GM19395 (cell line): Measurements from ENCODE around the gene STXBP6.

Experiments
- ATAC-seq: cut with Tn5 transposase; IDR thresholded peaks from one replicate; pipeline ENCODE4 v1.9.1; 2021; ENCODE audit warnings: mild to moderate bottlenecking, moderate library complexity; ENCODE audit not compliant: unreplicated experiment

The STXBP6 gene

GRCh38 chr14:24921903-24922302 lies 128.0 kb downstream of the STXBP6 start:
- ATAC-seq = no peak

- ATAC-seq = no peak
Measured at GRCh38 chr14:24920265-24921075, 129.5 kb downstream of the STXBP6 start.

GRCh38 chr14:24918822-24919221 lies 131.1 kb downstream of the STXBP6 start:
- ATAC-seq = no peak

GRCh38 chr14:24915958-24916595 lies 133.9 kb downstream of the STXBP6 start:
- no peak for ATAC-seq

- ATAC-seq = no peak
Measured at GRCh38 chr14:24915403-24915921, 134.5 kb downstream of the STXBP6 start.

GRCh38 chr14:24913746-24914145 lies 136.2 kb downstream of the STXBP6 start:
- no peak for ATAC-seq

- ATAC-seq = no peak
Measured at GRCh38 chr14:24913021-24913420, 136.9 kb downstream of the STXBP6 start.

GRCh38 chr14:24911324-24912109 lies 138.4 kb downstream of the STXBP6 start:
- ATAC-seq = no peak

- ATAC-seq = no peak
Measured at GRCh38 chr14:24910408-24910986, 139.4 kb downstream of the STXBP6 start.

GRCh38 chr14:24909523-24910302 lies 140.2 kb downstream of the STXBP6 start:
- ATAC-seq = no peak

GRCh38 chr14:24908592-24909236 lies 141.2 kb downstream of the STXBP6 start:
- ATAC-seq = no peak

GRCh38 chr14:24904533-24904932 lies 145.4 kb downstream of the STXBP6 start:
- no peak for ATAC-seq

GRCh38 chr14:24903337-24903736 lies 146.6 kb downstream of the STXBP6 start:
- no peak for ATAC-seq

- no peak for ATAC-seq
Measured at GRCh38 chr14:24900269-24901100, 149.5 kb downstream of the STXBP6 start.

GRCh38 chr14:24897793-24898192 lies 152.2 kb downstream of the STXBP6 start:
- no peak for ATAC-seq

GRCh38 chr14:24895622-24896021 lies 154.3 kb downstream of the STXBP6 start:
- no peak for ATAC-seq

- ATAC-seq = no peak
Measured at GRCh38 chr14:24895243-24895583, 154.7 kb downstream of the STXBP6 start.

- ATAC-seq = no peak
Measured at GRCh38 chr14:24894583-24895242, 155.2 kb downstream of the STXBP6 start.
